GM19438 (cell line): Measurements from ENCODE around the gene UVRAG.

Experiments used
- ATAC-seq: cut with Tn5 transposase; IDR thresholded peaks from one replicate; pipeline ENCODE4 v1.9.1; 2021; ENCODE audit warnings: low read depth; ENCODE audit not compliant: unreplicated experiment

UVRAG gene

DNA sequence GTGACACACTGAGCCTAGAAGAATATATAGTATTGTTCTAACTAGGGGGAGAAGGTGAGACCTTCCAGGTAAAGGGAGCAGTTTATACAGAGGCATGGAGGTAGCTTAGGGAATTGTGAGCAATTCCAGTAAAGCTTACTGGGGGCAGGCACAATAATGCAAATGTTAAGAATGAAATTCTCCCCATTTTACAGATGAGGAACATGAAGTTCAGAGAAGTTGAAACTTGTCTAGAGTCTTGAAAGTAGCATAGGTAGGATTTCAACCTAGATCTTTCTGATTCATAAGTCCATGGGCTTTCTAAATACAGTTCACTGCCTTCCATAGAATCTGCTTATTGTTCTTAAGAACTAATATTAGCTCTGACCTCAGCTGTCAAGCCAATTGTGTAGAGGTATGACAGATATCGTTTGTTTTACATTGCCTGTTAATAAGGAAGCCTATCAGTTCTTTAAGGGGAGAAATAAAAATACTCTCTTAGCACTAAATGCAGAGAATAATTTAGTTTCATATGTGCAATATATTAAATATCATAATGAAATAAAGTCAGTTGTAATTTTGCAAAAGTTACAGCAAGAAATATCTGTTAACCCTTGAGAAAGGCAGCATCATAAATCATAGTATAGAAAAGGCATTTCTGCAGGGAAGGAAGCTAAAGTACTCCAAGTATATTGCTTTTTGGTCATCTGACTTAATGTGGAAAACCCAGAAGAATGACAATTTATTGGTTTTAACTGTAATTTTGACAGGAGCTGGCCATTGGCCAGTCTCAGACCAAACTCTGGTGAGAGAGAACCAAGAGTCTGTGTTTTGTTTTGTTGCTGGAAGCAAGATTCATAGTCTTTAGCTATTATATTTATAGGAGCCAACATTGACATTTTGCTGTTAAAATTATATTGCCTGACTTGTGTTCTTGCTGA, 181.8 kb downstream of the UVRAG start:
- ATAC-seq = no peak

DNA sequence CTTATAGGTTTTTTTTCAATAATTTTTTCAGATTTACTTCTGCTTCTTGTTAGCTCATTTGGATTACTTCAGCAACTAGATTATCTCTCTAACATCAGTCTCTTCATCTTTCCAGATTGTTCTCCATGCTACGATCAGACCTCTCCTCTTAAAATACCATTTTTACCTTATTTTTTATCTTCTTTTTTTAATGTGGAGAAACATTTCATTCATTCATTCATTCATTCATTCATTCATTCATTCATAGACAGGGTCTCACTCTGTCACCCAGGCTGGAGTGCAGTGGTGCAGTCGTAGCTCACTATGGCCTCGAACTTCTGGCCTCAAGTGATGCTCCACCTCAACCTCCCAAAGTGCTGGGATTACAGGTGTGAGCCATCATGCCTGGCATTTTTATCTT, 189.4 kb downstream of the UVRAG start:
- no peak for ATAC-seq

DNA sequence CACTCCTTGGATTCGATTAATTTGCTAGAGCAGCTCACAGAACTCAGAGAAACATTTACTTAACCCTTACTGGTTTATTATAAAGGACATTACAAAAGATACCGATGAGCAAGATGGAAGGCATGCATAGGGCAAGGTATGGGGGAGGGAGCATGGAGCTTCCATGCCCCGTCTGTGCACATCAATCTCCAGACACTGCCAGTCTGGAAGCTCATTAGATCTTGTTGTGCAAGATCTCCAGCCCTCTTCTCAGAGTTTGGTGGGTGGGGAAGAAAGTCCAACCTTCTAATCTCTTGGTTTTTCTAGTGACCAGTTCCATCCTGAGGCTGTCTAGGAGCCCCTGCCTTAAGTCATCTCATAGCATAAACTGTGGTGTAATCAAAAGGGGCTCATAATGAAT, 190.7 kb downstream of the UVRAG start:
- ATAC-seq = no peak

DNA sequence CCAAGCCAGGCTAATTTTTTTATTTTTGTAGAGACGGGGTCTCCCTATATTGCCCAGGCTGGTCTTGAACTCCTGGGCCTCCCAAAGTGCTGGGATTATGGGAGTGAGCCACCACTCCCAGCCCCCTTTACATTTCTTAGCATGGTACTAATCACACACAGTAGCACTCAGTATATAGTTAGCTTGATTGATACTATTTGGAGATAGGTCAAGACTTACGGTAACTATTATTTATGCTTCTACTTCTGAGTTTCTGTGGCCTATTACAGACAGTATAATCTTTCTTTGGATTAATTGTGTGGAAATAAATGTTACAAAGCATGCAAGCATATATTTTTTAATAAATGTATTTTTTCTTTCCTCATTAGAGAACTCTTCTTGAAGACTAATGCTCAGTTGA, 192.2 kb downstream of the UVRAG start:
- ATAC-seq = no peak

DNA sequence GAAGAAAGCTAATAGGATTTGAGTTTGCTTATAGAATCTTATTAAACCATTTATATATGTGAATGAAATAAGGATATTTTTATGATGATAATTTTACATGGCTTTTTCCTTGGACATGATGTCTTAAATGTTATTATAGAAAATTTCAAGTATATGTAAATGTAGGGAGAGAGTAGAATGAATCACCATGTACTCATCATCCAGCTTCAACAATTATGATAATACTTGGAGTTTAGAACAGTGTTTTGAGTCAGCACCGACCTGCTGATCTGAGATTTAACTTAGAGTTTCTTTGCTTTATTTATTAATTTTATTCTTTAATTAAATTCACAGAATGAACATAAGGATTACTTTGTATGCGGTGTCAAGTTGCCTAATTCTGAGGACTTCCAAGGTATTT, 193.5 kb downstream of the UVRAG start:
- no peak for ATAC-seq

DNA sequence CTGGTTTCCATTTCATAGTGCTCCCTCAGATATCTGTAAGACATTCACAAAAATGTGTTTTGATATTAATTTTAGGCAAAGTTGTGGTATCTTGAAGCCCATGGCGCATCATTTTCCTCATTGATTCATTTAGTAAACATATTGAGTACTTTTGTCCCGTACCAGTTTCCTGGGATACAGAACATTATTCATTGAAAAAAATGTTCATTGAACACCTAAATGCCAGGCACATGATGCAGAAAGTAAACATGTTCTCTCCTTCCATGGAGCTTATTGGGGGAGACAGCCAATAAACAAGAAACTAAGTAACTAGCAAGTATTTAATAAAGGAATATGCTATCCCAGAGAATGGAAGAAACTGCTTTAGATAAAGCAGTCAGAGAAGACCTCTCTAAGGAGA, 195.0 kb downstream of the UVRAG start:
- no peak for ATAC-seq

DNA sequence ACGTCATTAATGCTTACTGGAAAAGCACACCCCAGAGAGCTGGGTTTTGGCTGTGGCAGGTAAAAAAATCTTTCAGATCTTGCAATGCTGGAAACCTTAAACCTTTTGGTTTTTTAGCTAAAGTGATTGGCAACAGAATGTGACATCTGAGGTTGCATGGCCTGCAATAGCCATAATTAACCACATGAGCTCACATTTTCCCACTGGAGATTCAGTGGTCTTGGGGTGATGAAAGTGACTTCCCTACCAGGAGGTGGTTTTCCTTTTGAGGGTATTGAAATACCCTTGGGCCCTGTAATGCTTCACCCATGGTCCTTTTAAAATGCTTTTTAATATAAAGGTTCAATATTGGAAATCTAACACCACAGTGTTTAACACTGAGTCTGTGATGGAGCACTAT, 198.5 kb downstream of the UVRAG start:
- no peak for ATAC-seq

DNA sequence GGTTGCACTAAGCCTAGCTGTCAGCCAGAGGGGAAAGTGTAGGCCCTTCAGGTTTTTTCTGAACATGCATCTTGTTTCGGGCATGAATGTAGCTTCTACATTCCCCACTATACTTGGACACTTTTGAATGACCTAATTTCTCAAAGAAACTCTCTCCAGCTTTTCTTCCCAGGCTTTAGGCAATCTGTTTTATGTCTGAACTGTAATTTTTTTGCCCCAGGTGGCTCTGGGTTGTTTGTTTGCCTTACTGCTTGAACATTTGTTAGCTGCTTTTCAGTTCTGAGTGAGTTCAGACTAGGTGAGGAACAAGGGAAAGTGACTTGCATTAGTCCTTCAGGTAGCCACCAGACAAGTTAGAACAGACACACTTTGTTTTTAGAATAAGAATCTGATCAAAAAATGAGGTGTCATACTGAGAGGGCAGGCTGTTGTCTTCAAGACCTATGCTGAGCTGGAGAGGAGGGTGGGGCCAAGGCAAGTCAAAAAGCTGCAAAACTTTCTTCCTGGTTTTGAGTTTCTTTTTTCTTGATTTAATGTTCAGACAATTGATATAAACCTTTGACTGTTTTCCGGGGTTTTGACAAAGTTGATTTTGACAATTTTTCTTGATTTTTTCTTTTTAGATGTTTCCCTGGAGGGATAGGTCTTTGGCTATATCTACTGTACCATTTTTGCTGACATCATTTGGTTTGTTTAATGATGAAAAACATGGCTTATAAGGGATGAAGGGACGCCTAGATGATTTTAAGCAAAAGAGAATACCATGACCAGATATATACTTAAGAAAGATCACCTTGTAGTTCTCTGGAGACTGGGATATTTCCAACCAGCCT, 208.4 kb downstream of the UVRAG start:
- ATAC-seq = no peak

DNA sequence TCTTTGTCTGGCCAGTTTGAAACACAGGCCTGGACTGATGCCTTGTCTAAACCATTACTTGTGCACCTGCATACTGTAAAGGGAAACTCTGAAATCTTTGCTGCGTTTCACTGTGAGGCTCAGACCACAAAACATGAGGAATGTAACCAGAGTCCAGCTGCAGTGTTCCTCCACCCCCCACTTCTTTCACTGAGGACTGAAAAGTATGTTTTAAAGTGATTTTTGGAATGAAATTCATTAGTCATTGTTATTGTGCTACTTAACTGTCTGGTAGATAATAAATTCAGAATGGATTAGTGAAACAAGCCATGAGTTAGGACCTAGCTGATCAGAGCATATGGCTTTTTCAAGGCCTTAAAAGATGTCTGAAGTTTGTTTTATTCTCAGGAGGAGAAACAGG, 210.1 kb downstream of the UVRAG start:
- no peak for ATAC-seq

DNA sequence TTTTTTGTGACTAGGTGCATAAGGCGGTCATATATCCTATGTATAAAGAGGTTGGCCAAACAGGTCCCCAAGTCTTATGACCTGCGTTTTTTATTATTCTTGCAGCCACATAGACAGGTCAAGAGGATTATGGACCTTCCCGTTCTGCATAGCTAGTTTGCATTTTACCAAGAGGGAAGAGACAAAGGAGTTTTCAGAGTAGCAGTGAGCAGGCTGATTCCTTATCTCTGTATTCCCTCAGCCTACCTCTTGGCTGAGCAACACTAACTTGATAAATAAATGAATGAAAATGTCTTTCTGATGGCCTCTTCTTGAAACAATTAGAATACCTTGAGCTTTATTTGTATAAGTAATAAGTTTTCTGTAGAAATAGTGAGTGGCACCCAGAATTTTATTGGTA, 210.8 kb downstream of the UVRAG start:
- ATAC-seq = no peak

DNA sequence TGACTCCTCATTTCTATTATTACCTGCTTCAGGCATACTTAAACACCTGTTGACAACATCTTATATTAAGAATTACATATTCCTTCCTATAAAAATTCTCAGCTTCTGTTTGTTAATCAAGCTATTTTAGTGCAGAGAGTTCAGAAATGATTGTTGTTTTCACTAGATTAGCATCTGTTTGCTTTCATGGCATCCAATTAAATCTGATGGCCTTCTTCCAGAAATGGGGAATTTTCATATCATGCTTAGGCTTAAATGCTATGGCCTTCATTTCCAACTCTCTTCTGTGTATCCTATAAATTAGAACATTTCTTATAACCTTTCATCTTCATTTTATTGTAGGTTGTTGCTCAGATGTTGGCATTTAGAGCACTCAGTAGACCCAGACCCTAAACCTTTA, 211.3 kb downstream of the UVRAG start:
- ATAC-seq = no peak

DNA sequence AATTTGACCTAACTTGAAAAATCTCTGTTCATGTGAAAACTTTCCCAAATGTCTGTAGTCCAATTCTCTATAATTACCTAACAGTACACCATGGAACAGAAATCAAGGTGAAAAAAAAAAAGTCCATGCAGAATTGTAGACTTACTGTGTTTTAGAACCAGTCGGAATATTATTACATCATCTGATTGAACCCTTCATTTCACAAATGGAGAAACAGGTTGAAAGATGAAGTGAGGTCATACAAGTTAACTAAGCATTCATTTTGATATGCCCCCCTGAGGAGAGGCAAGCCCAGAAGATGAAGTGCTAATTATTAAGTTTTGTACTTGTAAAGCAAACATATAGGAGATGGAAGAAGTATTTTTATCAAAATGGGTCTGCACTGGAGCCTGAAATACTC, 211.9 kb downstream of the UVRAG start:
- ATAC-seq = no peak

DNA sequence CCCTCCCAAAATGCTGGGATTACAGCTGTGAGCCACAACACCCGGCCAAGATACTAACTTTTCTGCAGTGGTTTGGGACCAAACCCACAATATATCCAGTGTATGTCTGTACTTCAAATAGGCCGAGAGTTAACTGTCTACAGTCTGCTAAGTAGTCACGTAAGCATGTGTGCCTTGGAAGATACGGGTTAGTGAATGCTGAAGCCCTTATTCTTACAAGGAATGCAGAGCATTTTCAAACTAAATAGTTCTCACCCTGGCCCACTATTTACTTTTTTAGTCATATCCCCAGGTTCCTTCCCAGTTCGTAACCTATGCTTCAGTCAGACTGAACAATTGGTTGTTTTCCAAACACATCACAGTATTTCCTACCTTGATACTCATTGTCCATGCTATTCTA, 215.3 kb downstream of the UVRAG start:
- ATAC-seq = no peak

DNA sequence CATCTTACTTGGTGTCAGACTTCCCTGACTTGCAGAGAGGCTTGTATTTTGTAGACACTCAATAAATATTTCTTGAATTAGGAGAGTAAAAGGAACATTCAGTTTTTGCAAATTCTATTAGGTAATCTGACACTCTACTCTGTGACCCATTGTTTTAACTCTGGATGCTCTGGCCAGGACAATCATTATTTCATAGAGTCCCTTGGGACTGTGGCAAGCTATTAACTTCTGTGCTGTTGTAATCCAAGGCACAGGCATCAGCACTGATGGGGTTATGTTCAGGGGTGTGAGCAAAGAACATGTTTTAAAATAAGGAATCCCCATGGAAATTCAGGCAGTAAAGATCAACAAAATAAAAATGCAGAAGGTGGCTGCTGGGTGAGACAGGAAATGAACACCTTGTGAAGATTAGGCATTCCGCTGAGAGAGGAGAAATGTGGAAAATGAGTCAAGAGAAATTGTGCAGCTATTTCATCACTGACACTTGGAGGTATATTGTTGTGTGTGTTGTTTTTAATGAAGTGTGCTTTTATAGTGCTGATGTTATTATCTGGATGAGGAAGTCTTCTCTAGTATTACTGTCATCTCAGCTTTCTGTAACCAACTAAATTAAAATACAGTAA, 216.1 kb downstream of the UVRAG start:
- ATAC-seq = no peak

DNA sequence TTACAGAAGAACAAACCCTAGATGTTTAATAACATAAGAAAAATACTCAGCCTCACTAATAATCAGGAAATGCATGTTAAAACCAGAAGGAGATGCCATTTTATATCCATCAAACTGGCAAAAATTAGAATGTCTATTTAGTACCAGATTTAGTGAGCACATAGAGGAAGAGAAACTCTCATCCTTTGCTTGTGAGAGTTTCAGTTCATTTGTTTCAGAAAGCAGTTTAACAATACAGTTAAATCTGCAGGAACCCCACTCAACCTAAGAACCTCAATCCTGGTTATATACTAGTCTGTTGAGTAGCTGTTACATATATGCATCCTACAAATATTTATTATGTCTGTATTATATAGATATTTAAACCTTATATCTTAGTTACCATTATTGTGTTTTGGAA, 218.7 kb downstream of the UVRAG start:
- no peak for ATAC-seq

DNA sequence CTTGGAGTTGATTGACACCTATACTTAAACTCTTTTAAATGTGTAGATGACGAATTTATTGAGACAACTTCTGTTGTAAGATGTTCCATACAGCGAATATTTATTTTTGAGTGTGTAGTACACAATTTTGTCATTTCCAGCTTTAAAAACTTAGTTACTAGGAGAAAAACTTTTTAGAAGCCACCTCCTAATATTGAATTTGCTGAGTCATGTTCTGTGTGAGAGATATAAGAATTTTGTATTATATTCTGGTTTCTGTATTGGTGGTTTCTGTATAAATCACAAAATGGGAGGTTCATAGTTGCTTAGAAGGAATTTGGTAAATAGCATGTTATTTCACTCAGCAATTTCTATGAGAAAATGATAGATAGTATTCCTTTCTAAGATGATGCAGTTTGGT, 220.0 kb downstream of the UVRAG start:
- ATAC-seq = no peak

DNA sequence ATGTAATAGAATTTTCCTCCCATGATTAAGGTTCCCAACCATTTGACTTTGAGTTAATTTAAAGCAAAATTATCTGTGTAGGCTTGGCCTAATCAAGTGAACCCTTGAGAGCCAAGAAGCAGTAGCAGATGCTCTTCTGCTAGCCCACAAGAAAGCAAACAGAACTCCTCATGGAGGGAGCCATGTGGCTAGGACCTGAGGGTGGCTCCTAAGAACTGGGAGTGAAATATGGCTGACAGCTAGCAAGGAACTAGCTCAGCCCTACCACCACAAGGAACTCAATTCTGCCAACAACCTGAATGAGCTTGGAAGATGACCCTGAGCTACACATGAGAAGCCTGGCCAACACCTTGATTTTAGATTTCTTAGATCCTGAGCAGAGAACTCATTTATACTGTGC, 223.6 kb downstream of the UVRAG start:
- no peak for ATAC-seq

DNA sequence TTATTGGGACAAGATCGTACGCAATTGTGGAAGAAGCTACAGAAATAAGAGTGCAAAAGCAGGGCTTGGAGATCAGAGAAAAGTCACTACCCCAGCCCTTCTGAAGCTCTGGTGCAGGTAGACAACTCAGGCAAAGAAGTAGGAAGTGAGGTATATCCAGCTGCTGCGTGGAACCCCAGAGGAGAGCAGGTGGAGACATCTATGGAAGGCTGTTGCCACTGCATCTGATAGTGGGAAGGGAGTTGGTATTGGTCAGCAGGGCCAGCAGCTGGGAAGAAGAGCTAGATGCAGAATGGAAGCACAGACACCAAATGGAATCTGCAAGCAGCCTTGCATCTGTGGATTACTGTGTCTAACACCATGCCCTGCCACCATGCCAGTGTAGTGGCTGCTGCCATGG, 226.2 kb downstream of the UVRAG start:
- ATAC-seq = no peak

DNA sequence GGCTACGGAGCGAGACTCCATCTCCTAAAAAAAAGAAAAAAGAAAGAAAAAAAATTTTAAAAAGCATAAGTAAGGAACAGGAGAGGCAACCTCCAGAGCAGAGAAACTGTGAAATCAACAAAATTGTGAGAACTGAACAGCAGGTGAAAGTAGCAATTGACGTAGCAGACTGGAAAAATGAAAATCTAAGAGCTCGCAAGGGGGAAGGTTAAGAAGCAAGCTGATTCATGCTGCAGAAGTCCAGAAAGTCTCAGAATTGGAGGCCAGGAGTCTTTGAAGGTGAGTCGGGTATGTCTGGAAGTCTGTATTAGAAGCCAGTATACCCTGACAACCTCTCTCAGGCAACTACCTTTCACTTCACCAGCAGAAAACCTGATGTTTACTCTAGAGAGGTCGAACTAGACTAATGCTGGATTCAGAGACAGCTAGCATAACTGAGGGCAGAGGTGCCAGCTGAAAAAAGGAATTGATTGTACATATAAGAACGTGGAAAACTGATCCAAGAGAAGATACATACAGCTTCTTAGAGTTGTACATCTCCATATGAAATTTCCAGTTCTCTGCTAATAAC, 229.8 kb downstream of the UVRAG start:
- ATAC-seq = no peak

DNA sequence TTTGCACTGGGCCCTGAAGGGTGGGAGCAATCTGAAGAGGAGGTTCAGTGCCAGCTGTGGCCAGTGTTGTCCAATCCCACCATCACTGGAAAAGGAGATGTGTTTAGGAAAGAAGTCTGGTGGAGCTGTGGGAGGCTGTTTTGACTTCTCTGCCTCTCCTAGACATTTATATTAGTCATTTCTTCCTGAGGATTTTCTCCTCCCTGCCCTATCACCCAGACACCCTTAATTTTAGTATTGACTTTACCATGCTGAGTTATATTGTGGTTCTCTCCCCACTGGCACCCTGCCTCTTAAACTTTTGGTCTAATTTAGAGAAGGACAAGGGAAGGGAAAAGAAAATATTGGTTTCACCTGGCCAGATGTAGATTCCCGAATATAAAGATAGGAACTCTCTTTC, 232.2 kb downstream of the UVRAG start:
- no peak for ATAC-seq

DNA sequence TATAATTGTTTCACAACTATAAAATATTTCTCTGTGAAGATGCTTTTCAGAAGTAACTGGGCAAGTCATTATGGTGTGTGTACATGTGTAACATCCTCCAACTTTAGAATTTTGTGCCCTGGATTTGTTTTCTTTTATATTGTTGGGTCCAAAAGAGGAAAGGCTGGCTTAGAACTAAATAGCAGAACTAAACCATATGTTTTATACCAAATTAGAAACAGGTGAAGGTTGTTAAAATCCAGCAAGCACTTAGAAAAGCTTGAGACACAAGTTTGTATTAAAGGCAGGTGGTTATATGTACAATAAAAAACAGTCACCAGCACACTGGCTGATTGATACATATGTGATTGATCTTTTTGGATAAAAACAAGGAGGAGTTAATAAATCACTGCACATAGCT, 232.8 kb downstream of the UVRAG start:
- ATAC-seq = no peak
